ENCODE data around the gene CDR2.
A peak's percentile ranks its signal among the peaks of the same experiment; 100 is the strongest.
"Not testable (repeated sequence)": the region's sequence is repeated elsewhere in the genome, so short reads cannot be mapped to it uniquely, and the experiment has no call there.

Gene CDR2

GRCh38 chr16:22372882-22373661, 1.3 kb downstream of the CDR2 start:
- Histone ChIP-seq H3K9me3 (ENCODE audit: low read depth, low read length) (no peaks in the 10 kb centered on the region), H3K27ac (no peak overlapping the region), H3K9ac (ENCODE audit: insufficient read length) (peak overlapping the region; percentile 86), H3K4me3 (peak overlapping the region; percentile 90), H3K36me3 (ENCODE audit: insufficient read depth, low read length) (no peaks in the 10 kb centered on the region)
- TF ChIP-seq FOXP2 (optimal IDR thresholded peaks at IDR 0.05; ENCODE audit: control extremely low read depth, extremely low read length, insufficient read depth) (no peak), EZH2 (IDR thresholded peaks at IDR 0.05) (no peak), POLR2AphosphoS5 (IDR thresholded peaks at IDR 0.05; ENCODE audit: borderline replicate concordance, low read depth, low read length) (no peak)
- no peak for DNase-seq (ENCODE audit: low read depth, low spot score)

GRCh38 chr16:22370038-22370820, 4.2 kb downstream of the CDR2 start:
- Histone ChIP-seq H3K9ac (ENCODE audit: insufficient read length) (no peak overlapping the region), H3K27ac (peak overlapping the region; percentile 74), H3K9me3 (ENCODE audit: low read depth, low read length) (no peaks in the 10 kb centered on the region), H3K36me3 (ENCODE audit: insufficient read depth, low read length) (no peaks in the 10 kb centered on the region), H3K4me3 (peak overlapping the region; percentile 17; the same call in 1 of the 2 replicates)
- no peak for TF ChIP-seq POLR2AphosphoS5 (IDR thresholded peaks at IDR 0.05; ENCODE audit: borderline replicate concordance, low read depth, low read length)
- no peak for DNase-seq (ENCODE audit: low read depth, low spot score)

GRCh38 chr16:22369221-22369811, 5.1 kb downstream of the CDR2 start:
- Histone ChIP-seq H3K36me3 (ENCODE audit: insufficient read depth, low read length) (peaks cover 6% of the 10 kb centered on the region), H3K9ac (ENCODE audit: insufficient read length) (no peak overlapping the region), H3K4me3 (peak overlapping the region; percentile 17; the same call in 1 of the 2 replicates), H3K9me3 (ENCODE audit: low read depth, low read length) (no peaks in the 10 kb centered on the region), H3K27ac (peak overlapping the region; percentile 57)
- no peak for TF ChIP-seq POLR2AphosphoS5 (IDR thresholded peaks at IDR 0.05; ENCODE audit: borderline replicate concordance, low read depth, low read length)
- no peak for DNase-seq (ENCODE audit: low read depth, low spot score)

GRCh38 chr16:22368200-22368826, 6.1 kb downstream of the CDR2 start:
- H3K9me3 ChIP-seq (ENCODE audit: low read depth, low read length); DNase-seq (ENCODE audit: low read depth, low spot score); H3K27ac ChIP-seq; H3K4me3 ChIP-seq; H3K9ac ChIP-seq (ENCODE audit: insufficient read length): not testable (repeated sequence)
- peaks cover 16% of the 10 kb centered on the region for H3K36me3 ChIP-seq (ENCODE audit: insufficient read depth, low read length)

GRCh38 chr16:22366889-22367288, 7.5 kb downstream of the CDR2 start:
- Histone ChIP-seq H3K9ac (ENCODE audit: insufficient read length) (no peak overlapping the region), H3K27ac (no peak overlapping the region), H3K9me3 (ENCODE audit: low read depth, low read length) (no peaks in the 10 kb centered on the region), H3K4me3 (no peak overlapping the region), H3K36me3 (ENCODE audit: insufficient read depth, low read length) (peaks cover 27% of the 10 kb centered on the region)
- no peak for DNase-seq (ENCODE audit: low read depth, low spot score)
- no peak for TF ChIP-seq FOXP2 (optimal IDR thresholded peaks at IDR 0.05; ENCODE audit: control extremely low read depth, extremely low read length, insufficient read depth)
- TF ChIP-seq POLR2AphosphoS5 (IDR thresholded peaks at IDR 0.05; ENCODE audit: borderline replicate concordance, low read depth, low read length) = no peak
- no peak for TF ChIP-seq EZH2 (IDR thresholded peaks at IDR 0.05)

- peaks cover 27% of the 10 kb centered on the region for H3K36me3 ChIP-seq (ENCODE audit: insufficient read depth, low read length)
- H3K27ac ChIP-seq = no peak overlapping the region
- H3K9ac ChIP-seq (ENCODE audit: insufficient read length) = no peak overlapping the region
- no peak for TF ChIP-seq POLR2AphosphoS5 (IDR thresholded peaks at IDR 0.05; ENCODE audit: borderline replicate concordance, low read depth, low read length)
- no peak for TF ChIP-seq EZH2 (IDR thresholded peaks at IDR 0.05)
- TF ChIP-seq FOXP2 (optimal IDR thresholded peaks at IDR 0.05; ENCODE audit: control extremely low read depth, extremely low read length, insufficient read depth) = no peak
- no peak overlapping the region for H3K4me3 ChIP-seq
- no peaks in the 10 kb centered on the region for H3K9me3 ChIP-seq (ENCODE audit: low read depth, low read length)
- no peak for DNase-seq (ENCODE audit: low read depth, low spot score)
Measured at GRCh38 chr16:22366371-22366770, 8.0 kb downstream of the CDR2 start.

GRCh38 chr16:22364241-22364640, 10.2 kb downstream of the CDR2 start:
- H3K27ac ChIP-seq = no peak overlapping the region
- TF ChIP-seq POLR2AphosphoS5 (IDR thresholded peaks at IDR 0.05; ENCODE audit: borderline replicate concordance, low read depth, low read length) (no peak), FOXP2 (optimal IDR thresholded peaks at IDR 0.05; ENCODE audit: control extremely low read depth, extremely low read length, insufficient read depth) (no peak), EZH2 (IDR thresholded peaks at IDR 0.05) (no peak)
- peaks cover 27% of the 10 kb centered on the region for H3K36me3 ChIP-seq (ENCODE audit: insufficient read depth, low read length)
- H3K9ac ChIP-seq (ENCODE audit: insufficient read length) = no peak overlapping the region
- no peaks in the 10 kb centered on the region for H3K9me3 ChIP-seq (ENCODE audit: low read depth, low read length)
- H3K4me3 ChIP-seq = no peak overlapping the region
- no peak for DNase-seq (ENCODE audit: low read depth, low spot score)

DNA sequence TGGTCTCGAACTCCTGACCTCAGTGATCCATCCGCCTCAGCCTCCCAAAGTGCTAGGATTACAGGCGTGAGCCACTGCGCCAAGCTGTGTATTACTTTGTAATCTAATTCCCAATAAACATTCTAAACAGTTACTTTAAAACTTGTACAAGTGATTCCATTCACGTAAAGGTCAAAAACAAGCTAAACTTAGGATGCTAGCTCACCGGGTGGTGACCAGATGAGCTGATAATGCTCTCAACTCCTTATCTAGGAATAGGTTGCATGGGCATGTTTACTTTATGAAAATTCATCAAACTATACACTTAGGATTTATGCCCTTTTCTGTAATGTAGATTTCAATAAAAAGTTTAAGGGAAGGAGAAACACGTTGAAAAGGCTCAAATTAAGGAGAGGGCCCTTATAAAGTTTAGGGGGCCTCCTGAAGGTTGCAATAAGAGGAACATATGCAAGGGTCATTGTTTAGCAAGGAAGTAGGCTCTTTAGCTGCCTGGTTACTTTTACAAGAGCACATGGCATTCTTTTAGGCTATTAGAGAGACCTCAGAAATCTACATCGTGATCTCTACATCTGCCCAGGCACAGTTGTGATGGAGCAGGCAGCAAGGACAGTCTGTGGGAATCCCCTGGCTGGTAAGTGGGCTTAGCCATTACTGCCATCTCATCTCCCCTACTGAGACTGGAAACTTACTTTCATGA, 13.3 kb downstream of the CDR2 start:
- Histone ChIP-seq H3K27ac (no peak overlapping the region), H3K4me3 (no peak overlapping the region), H3K36me3 (ENCODE audit: insufficient read depth, low read length) (peaks cover 27% of the 10 kb centered on the region), H3K9me3 (ENCODE audit: low read depth, low read length) (no peaks in the 10 kb centered on the region), H3K9ac (ENCODE audit: insufficient read length) (no peak overlapping the region)
- TF ChIP-seq EZH2 (IDR thresholded peaks at IDR 0.05) (no peak), POLR2AphosphoS5 (IDR thresholded peaks at IDR 0.05; ENCODE audit: borderline replicate concordance, low read depth, low read length) (no peak), FOXP2 (optimal IDR thresholded peaks at IDR 0.05; ENCODE audit: control extremely low read depth, extremely low read length, insufficient read depth) (no peak)
- DNase-seq (ENCODE audit: low read depth, low spot score) = no peak

All from SK-N-MC (cell line).